ENCODE results near the gene SPINT4. TPM values are rescaled to one million over a fixed set of nuclear protein-coding genes. Genes with fewer than 3 reads are reported as not detected.

The SPINT4 gene
- polyA plus RNA-seq, 1 donor from 2014 or later = not detected

GRCh38 chr20:45774945-45775344, 52.8 kb downstream of the SPINT4 start:
- Histone ChIP-seq H3K27me3 (ENCODE audit: insufficient read depth, low read depth, low read length) (no peaks in the 10 kb centered on the region), H3K9me2 (ENCODE audit: insufficient read depth, low read length) (no peaks in the 10 kb centered on the region), H3K27ac (ENCODE audit: low read length) (no peak overlapping the region), H3K4me2 (ENCODE audit: low read length) (no peak overlapping the region), H2AFZ (ENCODE audit: low read depth, low read length) (no peak overlapping the region), H3K79me2 (replicated peaks; ENCODE audit: insufficient read depth, low read length) (no peaks in the 10 kb centered on the region), H4K20me1 (ENCODE audit: insufficient read depth) (no peaks in the 10 kb centered on the region), H3F3A (ENCODE audit: insufficient read depth, low read length, poor library complexity, severe bottlenecking) (no peaks in the 10 kb centered on the region), H3K9me3 (ENCODE audit: low read length) (no peaks in the 10 kb centered on the region), H3K9ac (ENCODE audit: low read length) (no peak overlapping the region), H3K36me3 (ENCODE audit: insufficient read depth, low read length) (no peaks in the 10 kb centered on the region), H3K4me3 (ENCODE audit: low read length) (no peak overlapping the region)
- TF ChIP-seq TAF1 (IDR thresholded peaks at IDR 0.05; ENCODE audit: low read depth) (no peak), POLR2AphosphoS5 (IDR thresholded peaks at IDR 0.05) (no peak), EP300 (conservative IDR thresholded peaks at IDR 0.05; ENCODE audit: poor library complexity, severe bottlenecking) (no peak), RAD21 (conservative IDR thresholded peaks at IDR 0.05) (no peak), MXI1 (conservative IDR thresholded peaks at IDR 0.05; ENCODE audit: poor library complexity, severe bottlenecking) (no peak), SMC3 (conservative IDR thresholded peaks at IDR 0.05; ENCODE audit: poor library complexity) (no peak), EZH2 (IDR thresholded peaks at IDR 0.05; ENCODE audit: borderline replicate concordance, insufficient read depth, low read length, poor library complexity, severe bottlenecking) (no peak)
- TF ChIP-seq, protein P1, sequence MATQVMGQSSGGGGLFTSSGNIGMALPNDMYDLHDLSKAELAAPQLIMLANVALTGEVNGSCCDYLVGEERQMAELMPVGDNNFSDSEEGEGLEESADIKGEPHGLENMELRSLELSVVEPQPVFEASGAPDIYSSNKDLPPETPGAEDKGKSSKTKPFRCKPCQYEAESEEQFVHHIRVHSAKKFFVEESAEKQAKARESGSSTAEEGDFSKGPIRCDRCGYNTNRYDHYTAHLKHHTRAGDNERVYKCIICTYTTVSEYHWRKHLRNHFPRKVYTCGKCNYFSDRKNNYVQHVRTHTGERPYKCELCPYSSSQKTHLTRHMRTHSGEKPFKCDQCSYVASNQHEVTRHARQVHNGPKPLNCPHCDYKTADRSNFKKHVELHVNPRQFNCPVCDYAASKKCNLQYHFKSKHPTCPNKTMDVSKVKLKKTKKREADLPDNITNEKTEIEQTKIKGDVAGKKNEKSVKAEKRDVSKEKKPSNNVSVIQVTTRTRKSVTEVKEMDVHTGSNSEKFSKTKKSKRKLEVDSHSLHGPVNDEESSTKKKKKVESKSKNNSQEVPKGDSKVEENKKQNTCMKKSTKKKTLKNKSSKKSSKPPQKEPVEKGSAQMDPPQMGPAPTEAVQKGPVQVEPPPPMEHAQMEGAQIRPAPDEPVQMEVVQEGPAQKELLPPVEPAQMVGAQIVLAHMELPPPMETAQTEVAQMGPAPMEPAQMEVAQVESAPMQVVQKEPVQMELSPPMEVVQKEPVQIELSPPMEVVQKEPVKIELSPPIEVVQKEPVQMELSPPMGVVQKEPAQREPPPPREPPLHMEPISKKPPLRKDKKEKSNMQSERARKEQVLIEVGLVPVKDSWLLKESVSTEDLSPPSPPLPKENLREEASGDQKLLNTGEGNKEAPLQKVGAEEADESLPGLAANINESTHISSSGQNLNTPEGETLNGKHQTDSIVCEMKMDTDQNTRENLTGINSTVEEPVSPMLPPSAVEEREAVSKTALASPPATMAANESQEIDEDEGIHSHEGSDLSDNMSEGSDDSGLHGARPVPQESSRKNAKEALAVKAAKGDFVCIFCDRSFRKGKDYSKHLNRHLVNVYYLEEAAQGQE (IDR thresholded peaks at IDR 0.05; ENCODE audit: borderline replicate concordance) = no peak
- TF ChIP-seq, protein P2, sequence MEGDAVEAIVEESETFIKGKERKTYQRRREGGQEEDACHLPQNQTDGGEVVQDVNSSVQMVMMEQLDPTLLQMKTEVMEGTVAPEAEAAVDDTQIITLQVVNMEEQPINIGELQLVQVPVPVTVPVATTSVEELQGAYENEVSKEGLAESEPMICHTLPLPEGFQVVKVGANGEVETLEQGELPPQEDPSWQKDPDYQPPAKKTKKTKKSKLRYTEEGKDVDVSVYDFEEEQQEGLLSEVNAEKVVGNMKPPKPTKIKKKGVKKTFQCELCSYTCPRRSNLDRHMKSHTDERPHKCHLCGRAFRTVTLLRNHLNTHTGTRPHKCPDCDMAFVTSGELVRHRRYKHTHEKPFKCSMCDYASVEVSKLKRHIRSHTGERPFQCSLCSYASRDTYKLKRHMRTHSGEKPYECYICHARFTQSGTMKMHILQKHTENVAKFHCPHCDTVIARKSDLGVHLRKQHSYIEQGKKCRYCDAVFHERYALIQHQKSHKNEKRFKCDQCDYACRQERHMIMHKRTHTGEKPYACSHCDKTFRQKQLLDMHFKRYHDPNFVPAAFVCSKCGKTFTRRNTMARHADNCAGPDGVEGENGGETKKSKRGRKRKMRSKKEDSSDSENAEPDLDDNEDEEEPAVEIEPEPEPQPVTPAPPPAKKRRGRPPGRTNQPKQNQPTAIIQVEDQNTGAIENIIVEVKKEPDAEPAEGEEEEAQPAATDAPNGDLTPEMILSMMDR (IDR thresholded peaks at IDR 0.05; ENCODE audit: poor library complexity, severe bottlenecking) = no peak

GRCh38 chr20:45775411-45775810, 53.3 kb downstream of the SPINT4 start:
- no peak overlapping the region for H3K27ac ChIP-seq (ENCODE audit: low read length)
- TF ChIP-seq EZH2 (IDR thresholded peaks at IDR 0.05; ENCODE audit: borderline replicate concordance, insufficient read depth, low read length, poor library complexity, severe bottlenecking) (no peak), TAF1 (IDR thresholded peaks at IDR 0.05; ENCODE audit: low read depth) (no peak), POLR2AphosphoS5 (IDR thresholded peaks at IDR 0.05) (no peak), RAD21 (conservative IDR thresholded peaks at IDR 0.05) (no peak), EP300 (conservative IDR thresholded peaks at IDR 0.05; ENCODE audit: poor library complexity, severe bottlenecking) (no peak), MXI1 (conservative IDR thresholded peaks at IDR 0.05; ENCODE audit: poor library complexity, severe bottlenecking) (no peak), SMC3 (conservative IDR thresholded peaks at IDR 0.05; ENCODE audit: poor library complexity) (no peak)
- TF ChIP-seq, protein P2 (IDR thresholded peaks at IDR 0.05; ENCODE audit: poor library complexity, severe bottlenecking) = no peak
- TF ChIP-seq, protein P1 (IDR thresholded peaks at IDR 0.05; ENCODE audit: borderline replicate concordance) = no peak
- H3K9me2 ChIP-seq (ENCODE audit: insufficient read depth, low read length) = no peaks in the 10 kb centered on the region

More at GRCh38 chr20:45775411-45775810, 53.3 kb downstream of the SPINT4 start:
- no peaks in the 10 kb centered on the region for H4K20me1 ChIP-seq (ENCODE audit: insufficient read depth)
- H3K27me3 ChIP-seq (ENCODE audit: insufficient read depth, low read depth, low read length) = no peaks in the 10 kb centered on the region
- no peak overlapping the region for H3K4me3 ChIP-seq (ENCODE audit: low read length)
- H3F3A ChIP-seq (ENCODE audit: insufficient read depth, low read length, poor library complexity, severe bottlenecking) = no peaks in the 10 kb centered on the region
- no peak overlapping the region for H2AFZ ChIP-seq (ENCODE audit: low read depth, low read length)
- no peaks in the 10 kb centered on the region for H3K79me2 ChIP-seq (replicated peaks; ENCODE audit: insufficient read depth, low read length)
- H3K4me2 ChIP-seq (ENCODE audit: low read length) = no peak overlapping the region
- H3K36me3 ChIP-seq (ENCODE audit: insufficient read depth, low read length) = no peaks in the 10 kb centered on the region
- no peak overlapping the region for H3K9ac ChIP-seq (ENCODE audit: low read length)
- no peaks in the 10 kb centered on the region for H3K9me3 ChIP-seq (ENCODE audit: low read length)

All from neural cell (in vitro differentiated cells).